ENCODE data around the gene SMIM36.

SMIM36 gene

DNA sequence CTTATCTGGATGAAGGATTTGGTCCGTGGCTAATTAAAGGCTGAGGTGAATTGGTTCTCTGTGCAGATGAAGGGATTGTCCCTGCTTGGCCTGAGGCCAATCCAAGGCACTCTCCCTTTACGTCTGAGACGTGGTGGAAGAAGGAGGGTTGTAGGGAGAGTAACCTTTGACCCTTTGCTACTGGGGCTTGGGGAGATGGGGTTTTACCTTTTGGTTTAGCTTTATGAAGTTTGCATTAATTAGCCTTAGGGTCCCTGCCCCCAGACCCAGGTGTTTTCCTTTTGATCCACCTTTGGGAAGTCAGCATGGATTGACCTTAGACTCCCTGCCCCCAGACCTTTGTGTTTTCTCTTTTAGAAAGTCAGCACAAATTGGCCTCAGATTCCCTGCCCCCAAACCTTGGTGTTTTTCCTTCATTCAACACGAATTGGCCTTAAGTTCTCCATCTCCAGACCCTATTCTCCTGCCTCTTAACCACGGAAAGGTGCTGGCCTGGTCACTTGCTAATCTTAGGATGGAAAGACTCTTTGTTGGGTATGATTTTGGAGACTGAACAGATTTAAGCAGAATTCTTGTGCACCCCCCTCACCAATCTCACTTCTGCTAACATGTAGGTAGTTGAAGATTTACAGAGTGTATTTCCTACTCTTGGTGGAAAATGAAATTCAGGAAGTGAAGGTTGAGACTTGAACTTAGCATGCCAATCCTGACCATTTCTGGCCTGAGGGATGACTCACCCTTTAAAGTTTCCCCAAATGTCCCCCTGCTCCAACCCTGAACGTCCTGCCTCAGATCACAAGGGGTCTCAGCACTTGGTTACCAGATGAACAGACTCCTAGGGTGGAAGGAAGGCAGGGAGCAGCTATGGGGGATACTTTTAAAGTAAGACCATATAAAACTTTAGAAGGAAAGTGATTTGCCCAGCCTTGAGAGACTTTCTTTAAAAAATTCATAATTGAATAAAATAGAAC is 66.5 kb downstream of the SMIM36 start:
- Histone ChIP-seq H3K27me3 (replicated peaks; ENCODE audit: control insufficient read depth, insufficient read depth, low read length) (no peaks in the 10 kb centered on the region), H3K4me3 (replicated peaks; ENCODE audit: low read depth, low read length) (no peak overlapping the region), H3K36me3 (ENCODE audit: control insufficient read depth, insufficient read depth, low read length) (no peaks in the 10 kb centered on the region)
- TF ChIP-seq, protein P1, sequence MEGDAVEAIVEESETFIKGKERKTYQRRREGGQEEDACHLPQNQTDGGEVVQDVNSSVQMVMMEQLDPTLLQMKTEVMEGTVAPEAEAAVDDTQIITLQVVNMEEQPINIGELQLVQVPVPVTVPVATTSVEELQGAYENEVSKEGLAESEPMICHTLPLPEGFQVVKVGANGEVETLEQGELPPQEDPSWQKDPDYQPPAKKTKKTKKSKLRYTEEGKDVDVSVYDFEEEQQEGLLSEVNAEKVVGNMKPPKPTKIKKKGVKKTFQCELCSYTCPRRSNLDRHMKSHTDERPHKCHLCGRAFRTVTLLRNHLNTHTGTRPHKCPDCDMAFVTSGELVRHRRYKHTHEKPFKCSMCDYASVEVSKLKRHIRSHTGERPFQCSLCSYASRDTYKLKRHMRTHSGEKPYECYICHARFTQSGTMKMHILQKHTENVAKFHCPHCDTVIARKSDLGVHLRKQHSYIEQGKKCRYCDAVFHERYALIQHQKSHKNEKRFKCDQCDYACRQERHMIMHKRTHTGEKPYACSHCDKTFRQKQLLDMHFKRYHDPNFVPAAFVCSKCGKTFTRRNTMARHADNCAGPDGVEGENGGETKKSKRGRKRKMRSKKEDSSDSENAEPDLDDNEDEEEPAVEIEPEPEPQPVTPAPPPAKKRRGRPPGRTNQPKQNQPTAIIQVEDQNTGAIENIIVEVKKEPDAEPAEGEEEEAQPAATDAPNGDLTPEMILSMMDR (IDR thresholded peaks at IDR 0.05; ENCODE audit: insufficient read depth, low read length, poor library complexity, severe bottlenecking) = no peak
- no peak for DNase-seq (ENCODE audit: extremely low read depth, insufficient read length)

DNA sequence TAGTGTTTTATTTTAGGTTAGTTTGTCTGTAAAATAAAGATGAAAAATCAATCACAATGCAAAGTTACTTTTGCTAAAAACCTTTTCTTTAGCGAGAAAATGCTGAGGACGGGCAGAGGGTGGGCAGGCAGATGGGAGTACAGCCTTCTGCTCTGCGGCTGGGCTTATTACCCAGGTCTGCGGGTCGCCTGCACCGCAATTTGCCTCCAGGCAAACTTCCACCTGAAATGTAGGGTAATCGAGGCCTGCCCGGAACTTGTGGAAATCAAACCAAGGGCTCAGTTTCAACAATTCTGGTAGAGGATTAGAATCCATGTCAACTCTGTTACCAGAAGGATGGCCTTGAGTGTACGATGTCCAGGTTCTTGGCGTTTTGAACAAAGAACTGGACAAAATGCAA is 67.3 kb downstream of the SMIM36 start:
- TF ChIP-seq, protein P1 (IDR thresholded peaks at IDR 0.05; ENCODE audit: insufficient read depth, low read length, poor library complexity, severe bottlenecking) = no peak
- DNase-seq (ENCODE audit: extremely low read depth, insufficient read length) = no peak
- Histone ChIP-seq H3K4me3 (replicated peaks; ENCODE audit: low read depth, low read length) (no peak overlapping the region), H3K36me3 (ENCODE audit: control insufficient read depth, insufficient read depth, low read length) (no peaks in the 10 kb centered on the region), H3K27me3 (replicated peaks; ENCODE audit: control insufficient read depth, insufficient read depth, low read length) (no peaks in the 10 kb centered on the region)

DNA sequence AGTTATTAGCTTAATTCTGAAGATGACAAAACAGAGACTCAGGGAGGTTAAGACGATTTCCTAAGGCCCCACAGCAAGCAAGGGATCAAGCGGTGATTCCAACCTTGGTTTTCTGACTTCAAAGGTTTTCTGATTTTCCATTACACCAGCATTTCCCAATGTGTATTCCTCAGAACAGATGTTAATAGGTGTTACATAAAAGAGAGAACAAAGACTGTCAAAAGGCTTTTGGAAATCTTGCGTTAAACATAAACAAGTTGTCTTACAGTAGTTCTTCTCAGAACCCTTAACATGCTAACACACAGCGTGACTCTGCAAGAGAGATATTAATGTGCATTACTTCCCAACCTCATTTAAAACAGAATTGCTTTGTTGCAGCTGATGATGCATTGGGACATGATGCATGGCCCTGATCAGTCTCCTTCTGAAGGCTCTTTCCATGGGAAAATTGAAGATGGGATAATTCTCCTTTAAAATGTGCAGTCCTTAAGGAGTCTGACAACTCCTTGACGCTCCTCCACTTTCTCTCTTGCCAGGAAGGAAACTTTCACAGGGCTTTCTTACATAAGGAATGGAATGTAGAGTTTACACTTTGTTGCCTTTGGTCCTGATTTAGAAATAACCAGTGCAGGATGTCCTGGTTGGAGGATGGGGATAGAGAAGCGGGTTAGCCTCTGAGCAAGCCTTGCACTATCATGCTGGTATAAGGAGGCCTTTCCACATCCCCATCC is 68.1 kb downstream of the SMIM36 start:
- TF ChIP-seq, protein P1 (IDR thresholded peaks at IDR 0.05; ENCODE audit: insufficient read depth, low read length, poor library complexity, severe bottlenecking) = no peak

DNA sequence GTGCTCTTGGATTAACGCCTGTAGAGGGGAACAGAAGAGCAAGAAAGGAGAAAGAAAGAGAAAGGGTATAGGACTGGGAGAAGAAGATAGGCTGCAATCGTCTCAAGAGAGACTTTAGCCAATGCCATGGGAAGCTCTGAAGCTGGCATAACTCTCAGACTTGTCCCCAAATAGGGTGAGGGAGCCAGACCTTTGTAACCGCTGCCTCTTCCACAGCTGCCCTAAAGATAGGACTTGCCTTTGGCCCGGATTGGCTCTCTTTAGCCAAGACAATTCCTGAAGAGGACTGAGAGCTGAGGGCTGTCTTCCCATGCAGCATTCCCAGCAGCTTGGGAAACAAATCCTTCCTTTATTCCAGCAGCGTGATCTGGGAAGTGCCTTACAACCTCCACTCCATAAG is 68.8 kb downstream of the SMIM36 start:
- no peaks in the 10 kb centered on the region for H3K27me3 ChIP-seq (replicated peaks; ENCODE audit: control insufficient read depth, insufficient read depth, low read length)
- H3K4me3 ChIP-seq (replicated peaks; ENCODE audit: low read depth, low read length) = no peak overlapping the region
- TF ChIP-seq, protein P1 (IDR thresholded peaks at IDR 0.05; ENCODE audit: insufficient read depth, low read length, poor library complexity, severe bottlenecking) = no peak
- DNase-seq (ENCODE audit: extremely low read depth, insufficient read length) = no peak
- no peaks in the 10 kb centered on the region for H3K36me3 ChIP-seq (ENCODE audit: control insufficient read depth, insufficient read depth, low read length)

More for the DNA sequence above, 68.1 kb downstream of the SMIM36 start:
- no peaks in the 10 kb centered on the region for H3K27me3 ChIP-seq (replicated peaks; ENCODE audit: control insufficient read depth, insufficient read depth, low read length)
- no peak overlapping the region for H3K4me3 ChIP-seq (replicated peaks; ENCODE audit: low read depth, low read length)
- DNase-seq (ENCODE audit: extremely low read depth, insufficient read length) = no peak
- H3K36me3 ChIP-seq (ENCODE audit: control insufficient read depth, insufficient read depth, low read length) = no peaks in the 10 kb centered on the region

DNA sequence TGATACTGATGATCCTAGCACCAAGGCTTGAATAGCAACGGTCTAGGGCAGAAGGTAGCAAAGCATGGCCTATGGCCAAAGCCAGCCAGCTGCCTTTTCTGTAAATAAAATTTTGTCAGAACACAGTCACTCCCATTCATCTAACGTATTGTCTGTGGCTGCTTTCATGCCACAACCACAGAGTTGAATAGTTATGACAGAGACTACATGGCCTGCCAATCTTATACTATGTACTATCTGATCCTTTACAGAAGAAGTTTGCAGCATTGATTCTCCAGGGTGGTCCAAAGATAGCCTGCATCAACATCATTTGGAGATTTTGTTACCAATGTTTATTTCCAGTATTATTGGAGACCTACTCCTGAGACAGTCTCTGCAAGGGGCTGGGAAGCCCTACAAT is 69.7 kb downstream of the SMIM36 start:
- no peak for DNase-seq (ENCODE audit: extremely low read depth, insufficient read length)
- no peak overlapping the region for H3K4me3 ChIP-seq (replicated peaks; ENCODE audit: low read depth, low read length)
- H3K36me3 ChIP-seq (ENCODE audit: control insufficient read depth, insufficient read depth, low read length) = no peaks in the 10 kb centered on the region
- H3K27me3 ChIP-seq (replicated peaks; ENCODE audit: control insufficient read depth, insufficient read depth, low read length) = no peaks in the 10 kb centered on the region
- TF ChIP-seq, protein P1 (IDR thresholded peaks at IDR 0.05; ENCODE audit: insufficient read depth, low read length, poor library complexity, severe bottlenecking) = no peak
